Gastroesophageal sphincter (tissue), 4 donors: ENCODE results near the gene PPP1R27. TPM values are rescaled to one million over a fixed set of nuclear protein-coding genes. Genes with fewer than 3 reads are reported as not detected.

Source experiments
- ATAC-seq: fragments of 150-250 bp; one replicate; pipeline ENCODE4 v1.9.1; 2016; ENCODE audit warnings: mild to moderate bottlenecking, moderate library complexity
- H3K27ac ChIP-seq, 4 donors: fragments of 200-600 bp; sonication (generic) in 3 of 4; 1 replicate in 3 of 4; 2 replicates in 1 of 4; pipeline ENCODE4 v1.5.1; 2016 to 2019
- H3K27me3 ChIP-seq: fragments of 200-600 bp; sonication (generic); one replicate; pipeline ENCODE4 v1.5.1; 2019
- H3K36me3 ChIP-seq, 2 donors: fragments of 200-600 bp; sonication (generic); one replicate each; pipeline ENCODE4 v1.5.1; 2019; ENCODE audit warnings: control low read depth in 1 of 2
- H3K4me1 ChIP-seq, 3 donors: fragments of 200-600 bp; sonication (generic); 1 replicate in 2 of 3; 2 replicates in 1 of 3; pipeline ENCODE4 v1.5.1; 2016 to 2019; ENCODE audit warnings: control low read depth in 2 of 3
- H3K4me3 ChIP-seq, 2 donors: fragments of 200-600 bp; sonication (generic); one replicate each; pipeline ENCODE4 v1.5.1; 2019; ENCODE audit warnings: mild to moderate bottlenecking in 1 of 2, moderate library complexity in 1 of 2
- H3K9me3 ChIP-seq, 3 donors: fragments of 200-600 bp; sonication (generic); one replicate each; pipeline ENCODE4 v1.5.1; 2017 to 2019; ENCODE audit warnings: control low read depth in 2 of 3
- EP300 ChIP-seq: sonication (generic); formaldehyde crosslinking; IDR thresholded peaks from one replicate; pipeline ENCODE4 v1.6.1; 2017; ENCODE audit warnings: antibody characterized with exemption, mild to moderate bottlenecking
- POLR2A ChIP-seq, 2 donors: fragments of 450-650 bp; IDR thresholded peaks; one replicate each; pipeline ENCODE4 v1.6.1; 2017; ENCODE audit warnings: antibody characterized with exemption in 2 of 2, mild to moderate bottlenecking in 2 of 2, moderate library complexity in 1 of 2
- POLR2AphosphoS5 ChIP-seq: sonication (generic); formaldehyde crosslinking; IDR thresholded peaks from one replicate; pipeline ENCODE4 v1.6.1; 2017; ENCODE audit warnings: antibody characterized with exemption
- WGBS, 2 donors: methylation state at CpG; one replicate each; pipeline ENCODE4 v1.1.5; 2018; ENCODE audit warnings: low coverage in 1 of 2; 5-methylcytosine and 5-hydroxymethylcytosine counted together
- total RNA-seq, 4 donors: library from RNA; depleted of rRNA; stranded (reverse); fragments of >200 nt; gene quantifications; one replicate each; pipeline ENCODE4 v1.1.0, GENCODE V29; 2016
- TF ChIP-seq, protein P1 (sequence below), 4 experiments: fragments of 200-600 bp in 2 of 4; fragments of 450-650 bp in 2 of 4; sonication (generic) in 1 of 4; IDR thresholded peaks; one replicate each; pipeline ENCODE4 v1.5.1; 2017 to 2019; ENCODE audit warnings: antibody characterized with exemption in 4 of 4, mild to moderate bottlenecking in 2 of 4, moderate library complexity in 2 of 4

PPP1R27 gene
- total RNA-seq, 4 donors from 2014 or later, result not detected

DNA sequence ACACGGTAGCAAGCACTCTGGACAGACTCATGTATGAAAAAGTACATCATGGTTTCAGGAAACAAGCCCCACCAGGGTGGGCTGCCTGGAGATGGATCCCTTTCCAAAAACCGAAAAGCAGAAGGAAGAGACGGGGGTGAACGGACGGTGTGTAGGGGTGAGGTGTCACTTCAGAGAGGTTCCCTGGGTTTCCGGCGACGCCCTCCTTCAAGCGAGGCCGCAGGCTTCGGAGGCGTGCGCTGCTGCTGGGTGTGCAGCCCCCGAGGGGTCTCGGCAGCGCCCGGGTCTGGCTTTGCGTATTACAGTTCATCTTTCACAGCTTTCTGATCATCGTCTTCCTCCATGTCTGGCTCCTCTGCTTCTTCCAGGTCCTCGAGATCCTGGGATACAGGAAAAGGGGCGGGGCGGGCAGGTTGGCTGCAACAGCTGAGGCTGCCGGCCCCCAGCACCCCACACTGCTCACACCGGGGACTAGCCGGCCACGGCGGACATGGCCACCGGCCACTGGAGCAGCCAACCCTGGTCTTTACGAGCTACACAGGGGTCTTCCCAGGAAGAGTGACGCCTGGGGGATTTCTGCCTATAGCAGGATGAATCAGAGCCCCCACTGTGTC is 9.0 kb upstream of the PPP1R27 start:
- Histone ChIP-seq H3K27me3 (no peaks in the 10 kb centered on the region), H3K27ac (no peak overlapping the region), H3K9me3 (no peaks in the 10 kb centered on the region), H3K4me3 (no peak overlapping the region), H3K36me3 (peaks cover 0 to 64% of the 10 kb centered on the region in 2 donors), H3K4me1 (no peaks in the 10 kb centered on the region)
- 92 to 97% methylated on average over 6 to 13 of the region's 30 CpGs for WGBS, 2 donors
- ATAC-seq, result no peak
- TF ChIP-seq, protein P1, sequence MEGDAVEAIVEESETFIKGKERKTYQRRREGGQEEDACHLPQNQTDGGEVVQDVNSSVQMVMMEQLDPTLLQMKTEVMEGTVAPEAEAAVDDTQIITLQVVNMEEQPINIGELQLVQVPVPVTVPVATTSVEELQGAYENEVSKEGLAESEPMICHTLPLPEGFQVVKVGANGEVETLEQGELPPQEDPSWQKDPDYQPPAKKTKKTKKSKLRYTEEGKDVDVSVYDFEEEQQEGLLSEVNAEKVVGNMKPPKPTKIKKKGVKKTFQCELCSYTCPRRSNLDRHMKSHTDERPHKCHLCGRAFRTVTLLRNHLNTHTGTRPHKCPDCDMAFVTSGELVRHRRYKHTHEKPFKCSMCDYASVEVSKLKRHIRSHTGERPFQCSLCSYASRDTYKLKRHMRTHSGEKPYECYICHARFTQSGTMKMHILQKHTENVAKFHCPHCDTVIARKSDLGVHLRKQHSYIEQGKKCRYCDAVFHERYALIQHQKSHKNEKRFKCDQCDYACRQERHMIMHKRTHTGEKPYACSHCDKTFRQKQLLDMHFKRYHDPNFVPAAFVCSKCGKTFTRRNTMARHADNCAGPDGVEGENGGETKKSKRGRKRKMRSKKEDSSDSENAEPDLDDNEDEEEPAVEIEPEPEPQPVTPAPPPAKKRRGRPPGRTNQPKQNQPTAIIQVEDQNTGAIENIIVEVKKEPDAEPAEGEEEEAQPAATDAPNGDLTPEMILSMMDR (IDR thresholded peaks at IDR 0.05), result no peak
- TF ChIP-seq POLR2A (IDR thresholded peaks at IDR 0.05) (no peak), EP300 (no peak), POLR2AphosphoS5 (no peak)

DNA sequence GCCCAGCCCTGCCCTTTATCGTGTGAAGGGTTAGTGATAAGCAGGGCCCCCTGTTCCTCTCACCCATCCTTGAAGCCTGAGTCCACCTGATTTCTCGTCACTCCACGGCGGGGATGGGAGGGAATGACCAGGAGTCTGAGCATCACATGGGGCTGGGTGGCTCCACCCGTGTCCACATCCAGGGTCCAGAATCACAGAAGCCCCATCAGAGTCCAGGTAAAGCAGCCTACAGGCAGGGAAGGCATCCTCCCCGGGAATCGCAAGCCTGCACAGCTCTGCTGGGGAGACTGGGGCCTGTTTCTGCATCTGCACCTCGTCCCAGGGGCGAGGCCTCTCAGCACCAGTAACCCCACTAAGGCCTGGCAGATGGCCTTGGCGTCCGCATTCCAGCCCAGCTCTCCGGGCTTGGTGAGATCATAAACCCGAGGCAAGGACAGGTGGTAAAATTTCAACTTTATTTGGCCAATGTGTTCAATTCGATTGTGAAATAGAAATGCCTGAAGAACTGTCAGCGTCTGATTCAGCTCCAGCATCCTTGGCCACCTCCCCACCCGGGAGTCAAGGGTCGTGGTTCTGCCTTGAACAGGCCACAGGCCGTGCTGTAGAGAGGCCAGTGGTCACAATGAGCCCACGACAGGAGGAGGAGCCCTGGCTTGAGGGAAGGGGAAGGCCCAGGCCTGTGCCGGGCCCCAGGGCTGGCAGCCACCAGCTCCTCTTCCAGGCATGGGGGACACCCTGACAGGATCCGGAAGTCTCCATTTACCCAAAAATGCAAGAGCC is 8.1 kb upstream of the PPP1R27 start:
- Histone ChIP-seq H3K4me3 (no peak overlapping the region), H3K27me3 (no peaks in the 10 kb centered on the region), H3K36me3 (peaks cover 0 to 56% of the 10 kb centered on the region in 2 donors), H3K27ac (peak overlapping the region in 2 of 4 donors; percentile 25 to 38), H3K9me3 (no peaks in the 10 kb centered on the region), H3K4me1 (no peaks in the 10 kb centered on the region)
- peak; percentile 60 for ATAC-seq
- TF ChIP-seq EP300 (no peak), POLR2A (IDR thresholded peaks at IDR 0.05) (no peak), POLR2AphosphoS5 (no peak)
- TF ChIP-seq, protein P1 (IDR thresholded peaks at IDR 0.05), result no peak
- WGBS, 2 donors, result 48 to 73% methylated on average over 3 to 6 of the region's 21 CpGs

DNA sequence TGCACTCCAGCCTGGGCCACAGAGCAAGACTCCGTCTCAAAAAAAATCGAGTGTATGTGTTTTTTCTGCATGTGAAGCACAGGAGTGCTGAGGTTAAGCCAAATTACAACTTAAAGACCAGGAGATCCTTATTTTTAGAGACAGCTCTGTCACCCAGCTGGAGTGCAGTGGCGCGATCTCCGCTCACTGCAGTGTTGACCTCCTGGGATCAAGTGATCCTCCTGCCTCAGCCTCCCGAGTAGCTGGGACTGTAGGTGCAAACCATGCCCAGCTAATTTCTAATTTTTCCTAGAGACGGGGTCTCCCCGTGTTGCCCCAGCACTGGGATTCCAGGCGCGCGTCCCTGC is 7.5 kb upstream of the PPP1R27 start:
- Histone ChIP-seq H3K27me3 (no peaks in the 10 kb centered on the region), H3K27ac (peak overlapping the region in 1 of 4 donors; percentile 38), H3K36me3 (peaks cover 0 to 50% of the 10 kb centered on the region in 2 donors), H3K4me3 (no peak overlapping the region), H3K4me1 (no peaks in the 10 kb centered on the region), H3K9me3 (no peaks in the 10 kb centered on the region)
- no peak for ATAC-seq
- TF ChIP-seq, protein P1 (IDR thresholded peaks at IDR 0.05), result no peak
- TF ChIP-seq EP300 (no peak), POLR2A (IDR thresholded peaks at IDR 0.05) (no peak), POLR2AphosphoS5 (no peak)
- WGBS, 2 donors, result 85 to 89% methylated on average over 6 to 10 of the region's 11 CpGs

DNA sequence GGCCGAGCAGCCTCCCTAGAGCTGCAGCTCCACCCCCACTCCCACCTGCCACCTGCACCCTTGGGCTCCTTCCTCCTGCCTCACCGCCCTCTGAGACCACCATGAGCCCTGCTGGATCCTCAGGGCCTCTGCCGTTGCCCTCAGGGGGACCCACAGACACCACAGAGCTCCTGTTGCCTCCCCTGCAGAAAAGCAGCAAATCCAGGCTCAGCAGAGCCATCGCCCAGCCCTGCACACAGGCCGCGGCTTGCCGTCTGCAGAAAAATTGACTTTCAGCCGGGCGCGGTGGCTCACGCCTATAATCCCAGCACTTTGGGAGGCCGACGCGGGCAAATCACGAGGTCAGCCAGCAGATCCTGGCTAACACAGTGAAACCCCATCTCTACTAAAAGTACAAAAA is 7.0 kb upstream of the PPP1R27 start:
- 70 to 87% methylated on average over 2 to 7 of the region's 15 CpGs for WGBS, 2 donors
- no peak for ATAC-seq
- Histone ChIP-seq H3K9me3 (no peaks in the 10 kb centered on the region), H3K4me3 (no peak overlapping the region), H3K27ac (no peak overlapping the region), H3K36me3 (peaks cover 0 to 45% of the 10 kb centered on the region in 2 donors), H3K27me3 (no peaks in the 10 kb centered on the region), H3K4me1 (no peaks in the 10 kb centered on the region)
- TF ChIP-seq POLR2AphosphoS5, result no peak
- TF ChIP-seq, protein P1 (IDR thresholded peaks at IDR 0.05), result no peak
- TF ChIP-seq POLR2A (IDR thresholded peaks at IDR 0.05), result no peak
- TF ChIP-seq EP300, result no peak
